ENCODE results near the gene DDIT4. TPM values are rescaled to one million over a fixed set of nuclear protein-coding genes. Genes with fewer than 3 reads are reported as not detected.
"Not testable (repeated sequence)": the region's sequence is repeated elsewhere in the genome, so short reads cannot be mapped to it uniquely, and the experiment has no call there.

The DDIT4 gene
- total RNA-seq, 1 experiment from 2014 or later, result 462 TPM

DNA sequence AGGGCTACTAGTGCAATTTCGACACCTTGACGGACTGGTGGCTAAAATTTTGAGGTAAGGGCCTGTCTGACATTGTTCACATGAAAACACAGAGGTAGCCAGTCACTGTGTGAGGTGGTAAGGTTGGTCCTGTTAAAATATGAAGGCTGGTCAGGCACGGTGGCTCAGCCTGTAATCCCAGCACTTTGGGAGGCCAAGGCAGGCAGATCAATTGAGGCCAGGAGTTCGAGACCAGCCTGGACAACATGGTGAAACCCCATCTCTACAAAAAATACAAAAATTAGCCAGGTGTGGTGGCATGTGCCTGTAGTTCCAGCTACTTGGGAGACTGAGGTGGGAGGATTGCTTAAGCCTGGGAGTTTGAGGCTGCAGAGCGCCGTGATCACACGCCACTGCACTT is 34.0 kb downstream of the DDIT4 start:
- ATAC-seq; H3K4me2 ChIP-seq (ENCODE audit: low read length); DNase-seq (ENCODE audit: low read depth, low spot score); BruUV-seq (replicated peaks); H3K4me3 ChIP-seq (replicated peaks in 1 of 2; ENCODE audit: low read depth in 1 of 2, low read length in 2 of 2); intact Hi-C loops (cut with micrococcal nuclease); H4K20me1 ChIP-seq (ENCODE audit: insufficient read depth); H3K9me3 ChIP-seq (ENCODE audit: control insufficient read depth in 1 of 2, insufficient read depth in 1 of 2, low read depth in 1 of 2, low read length in 2 of 2); H3K27me3 ChIP-seq (ENCODE audit: insufficient read depth, low read length); H2AFZ ChIP-seq (ENCODE audit: low read depth, low read length, poor library complexity, severe bottlenecking); H3K79me2 ChIP-seq (ENCODE audit: insufficient read depth, low read length); H3K36me3 ChIP-seq (ENCODE audit: control insufficient read depth in 1 of 2, insufficient read depth in 2 of 2, low read length in 2 of 2); H3K9me2 ChIP-seq (ENCODE audit: insufficient read depth): not testable (repeated sequence)
- ChIA-PET RAD21 (ENCODE audit: low non-redundant PET in 1 of 2, low total read pairs in 2 of 2, uncharacterized antibody in 2 of 2, unreplicated experiment in 2 of 2) (interaction anchor here in 1 of 2 experiments (1.1 kb wide), 1 partner anchor 14 kb away, joined by 3 read pairs; no protein-coding TSS in a partner anchor), POLR2A (interaction anchor here (0.6 to 6.4 kb wide), 10 partner anchors 10 to 47 kb away, joined by 3 to 69 read pairs (median 10); partner anchors contain the start of genes DDIT4 and DNAJB12), CTCF (interaction anchor here (1.1 to 1.7 kb wide), 3 partner anchors 10 to 182 kb away, joined by 3 to 5 read pairs (median 4); no protein-coding TSS in a partner anchor)
- Histone ChIP-seq H3K4me1 (ENCODE audit: control insufficient read depth in 1 of 2, insufficient read depth in 2 of 2, low read length in 2 of 2) (peaks cover 30 to 53% of the 10 kb centered on the region in 2 experiments), H3K27ac (ENCODE audit: low read depth, low read length) (peak overlapping the region; percentile 54; the same call in 1 of the 2 replicates), H3K9ac (ENCODE audit: low read length) (peak overlapping the region; percentile 9; the same call in 1 of the 2 replicates)

DNA sequence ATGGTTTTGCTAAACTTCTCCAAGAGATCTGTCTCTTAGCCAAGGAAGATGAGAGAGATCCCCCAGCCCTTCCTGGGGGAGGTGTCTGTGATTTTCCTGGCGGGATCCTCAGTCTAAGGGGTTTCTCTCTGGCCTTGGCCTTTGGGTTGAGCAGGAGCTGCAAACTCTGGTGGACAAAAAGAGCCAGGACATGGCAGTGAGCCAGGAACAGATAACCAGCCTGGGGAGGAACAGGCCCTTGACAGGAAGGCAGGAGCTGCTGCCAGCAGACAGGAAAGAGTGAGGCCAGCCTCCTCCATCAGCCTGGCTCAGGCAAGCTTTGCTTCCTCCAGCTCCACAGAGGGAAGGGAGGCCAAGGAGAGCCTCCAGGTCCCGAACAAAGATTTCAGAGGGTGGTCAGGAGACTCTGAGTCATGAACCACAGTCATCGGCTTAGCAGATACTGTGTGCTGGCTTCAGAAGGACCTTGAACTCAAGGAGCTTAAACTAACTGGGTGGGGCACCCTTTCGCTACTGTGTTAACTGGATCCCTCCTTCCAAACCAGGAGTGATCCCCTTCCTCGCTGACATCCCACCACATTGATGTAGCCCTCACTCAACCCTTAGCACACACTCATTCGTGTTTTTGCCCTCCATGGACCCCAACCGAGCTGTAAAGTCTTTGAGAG is 34.7 kb downstream of the DDIT4 start:
- no peaks in the 10 kb centered on the region for H3K9me2 ChIP-seq (ENCODE audit: insufficient read depth)
- H3K9me3 ChIP-seq (ENCODE audit: control insufficient read depth in 1 of 2, insufficient read depth in 1 of 2, low read depth in 1 of 2, low read length in 2 of 2), result no peaks in the 10 kb centered on the region
- H3K79me2 ChIP-seq (ENCODE audit: insufficient read depth, low read length), result no peaks in the 10 kb centered on the region
- intact Hi-C loops (cut with micrococcal nuclease), result no loop called here
- DNase-seq (ENCODE audit: low read depth, low spot score), result peak; percentile 82
- ChIA-PET CTCF (interaction anchor here (0.8 to 1.7 kb wide), 4 partner anchors 11 to 183 kb away, joined by 3 to 5 read pairs (median 4); no protein-coding TSS in a partner anchor), RAD21 (ENCODE audit: low non-redundant PET in 1 of 2, low total read pairs in 2 of 2, uncharacterized antibody in 2 of 2, unreplicated experiment in 2 of 2) (interaction anchor here in 1 of 2 experiments (1.1 kb wide), 1 partner anchor 13 kb away, joined by 3 read pairs; no protein-coding TSS in a partner anchor), POLR2A (interaction anchor here (1.0 to 6.4 kb wide), 13 partner anchors 8 to 96 kb away, joined by 3 to 69 read pairs (median 9); partner anchors contain the start of gene DDIT4)
- peak overlapping the region; percentile 19 for H2AFZ ChIP-seq (ENCODE audit: low read depth, low read length, poor library complexity, severe bottlenecking)
- TSS peak; percentile 87 for BruUV-seq (replicated peaks)
- H3K4me2 ChIP-seq (ENCODE audit: low read length), result peak overlapping the region; percentile 52
- no peaks in the 10 kb centered on the region for H3K36me3 ChIP-seq (ENCODE audit: control insufficient read depth in 1 of 2, insufficient read depth in 2 of 2, low read length in 2 of 2)
- no peaks in the 10 kb centered on the region for H4K20me1 ChIP-seq (ENCODE audit: insufficient read depth)
- peak overlapping the region; percentile 54 for H3K27ac ChIP-seq (ENCODE audit: low read depth, low read length)
- peak; percentile 74 for ATAC-seq
- peak overlapping the region in 1 of 2 experiments; percentile 5; a peak in 1 of 4 replicates for H3K4me3 ChIP-seq (replicated peaks in 1 of 2; ENCODE audit: low read depth in 1 of 2, low read length in 2 of 2)
- H3K27me3 ChIP-seq (ENCODE audit: insufficient read depth, low read length), result no peaks in the 10 kb centered on the region
- H3K4me1 ChIP-seq (ENCODE audit: control insufficient read depth in 1 of 2, insufficient read depth in 2 of 2, low read length in 2 of 2), result peaks cover 30 to 53% of the 10 kb centered on the region in 2 experiments
- peak overlapping the region; percentile 9 for H3K9ac ChIP-seq (ENCODE audit: low read length)
- TF ChIP-seq REST (IDR thresholded peaks at IDR 0.05; ENCODE audit: low read depth), result no peak
- TF ChIP-seq TCF7L2 (IDR thresholded peaks at IDR 0.05; ENCODE audit: borderline replicate concordance, extremely low read depth, insufficient read depth, insufficient read length), result peak; percentile 83
- TF ChIP-seq FOSL1 (IDR thresholded peaks at IDR 0.05; ENCODE audit: low read depth), result no peak
- no peak for TF ChIP-seq SP1 (IDR thresholded peaks at IDR 0.05; ENCODE audit: low read depth)
- TF ChIP-seq ZFX (IDR thresholded peaks at IDR 0.05), result peak; percentile 48; the same call in 1 of the 2 replicates
- no peak for TF ChIP-seq SRF (IDR thresholded peaks at IDR 0.05; ENCODE audit: low read depth)
- no peak for TF ChIP-seq EZH2 (IDR thresholded peaks at IDR 0.05)
- no peak for TF ChIP-seq CBX3 (IDR thresholded peaks at IDR 0.05; ENCODE audit: low read depth)
- no peak for TF ChIP-seq EZH2phosphoT487 (IDR thresholded peaks at IDR 0.05; ENCODE audit: borderline replicate concordance)
- peak; percentile 60 for TF ChIP-seq ZBTB33 (IDR thresholded peaks at IDR 0.05; ENCODE audit: extremely low read depth, insufficient replicate concordance, low read length)
- TF ChIP-seq POLR2A (IDR thresholded peaks at IDR 0.05; ENCODE audit: borderline replicate concordance, extremely low read depth, insufficient read depth, insufficient read length), result no peak
- TF ChIP-seq EGR1 (IDR thresholded peaks at IDR 0.05; ENCODE audit: low read depth), result no peak
- TF ChIP-seq MAX (IDR thresholded peaks at IDR 0.05), result no peak

All from HCT116 (cell line).